Measurements from ENCODE around the gene GFY.
"Not testable (repeated sequence)": the region's sequence is repeated elsewhere in the genome, so short reads cannot be mapped to it uniquely, and the experiment has no call there.

Gene GFY

DNA sequence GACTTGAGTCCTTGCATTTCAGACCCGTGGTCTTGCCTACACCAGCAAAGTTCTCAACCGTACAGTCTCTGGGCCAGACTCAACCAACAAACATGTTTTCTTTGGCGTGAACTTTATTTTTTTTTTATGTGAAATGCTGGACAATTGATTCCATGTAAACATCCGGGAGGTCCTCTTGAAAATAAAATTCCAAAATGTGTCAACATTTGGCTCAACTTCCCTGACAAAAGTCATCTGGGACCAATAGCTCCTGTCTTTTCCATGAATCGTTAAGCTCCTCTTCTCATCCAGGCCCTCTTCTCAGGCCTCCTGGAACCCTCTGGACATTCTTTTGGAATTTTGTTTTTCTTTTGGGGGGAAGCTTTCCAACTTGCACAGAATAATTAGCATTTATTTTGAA, 30.6 kb downstream of the GFY start:
- no peak for DNase-seq
- in situ Hi-C loops (cut with HindIII; ENCODE audit: low pct_ligation_motif_present, low pct_unique_long_range_greater_than_20kb, low sequenced_read_pairs), result no loop called here

DNA sequence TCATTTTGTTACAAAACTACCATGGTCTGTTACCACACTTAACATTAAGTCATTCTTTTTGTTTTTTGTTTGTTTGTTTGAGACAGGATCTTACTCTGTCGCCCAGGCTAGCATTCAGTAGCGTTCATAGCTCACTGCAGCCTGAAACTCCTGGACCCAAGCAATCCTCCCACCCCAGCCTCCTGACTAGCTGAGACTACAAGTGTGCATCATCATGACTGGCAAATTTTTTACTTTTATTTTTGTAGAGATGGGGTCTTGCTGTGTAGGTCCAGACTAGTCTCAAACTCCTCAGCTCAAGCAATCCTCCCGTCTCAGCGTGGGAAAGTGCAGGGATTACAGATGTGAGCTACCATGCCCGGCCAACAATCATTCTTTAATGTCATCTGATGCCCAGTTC, 31.1 kb downstream of the GFY start:
- in situ Hi-C loops (cut with HindIII; ENCODE audit: low pct_ligation_motif_present, low pct_unique_long_range_greater_than_20kb, low sequenced_read_pairs), result no loop called here
- DNase-seq, result no peak

DNA sequence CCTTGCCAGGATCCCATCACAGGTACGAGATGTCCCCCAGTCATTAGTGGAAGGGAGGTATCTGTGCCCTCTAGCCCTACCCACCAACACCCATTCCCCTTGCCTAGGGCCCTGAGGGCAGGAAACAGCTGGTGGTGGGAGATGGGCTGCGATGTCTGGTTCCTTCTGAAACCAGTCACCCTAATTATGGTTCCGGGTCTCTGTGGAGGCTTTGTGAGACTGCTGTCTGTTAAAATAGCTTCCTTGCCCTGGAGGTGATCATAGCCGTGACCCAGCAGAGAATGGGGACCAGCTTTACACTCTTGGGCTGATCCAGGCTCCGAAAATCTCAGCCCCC, 33.3 kb downstream of the GFY start:
- in situ Hi-C loops (cut with HindIII; ENCODE audit: low pct_ligation_motif_present, low pct_unique_long_range_greater_than_20kb, low sequenced_read_pairs), result no loop called here
- no peak for DNase-seq

DNA sequence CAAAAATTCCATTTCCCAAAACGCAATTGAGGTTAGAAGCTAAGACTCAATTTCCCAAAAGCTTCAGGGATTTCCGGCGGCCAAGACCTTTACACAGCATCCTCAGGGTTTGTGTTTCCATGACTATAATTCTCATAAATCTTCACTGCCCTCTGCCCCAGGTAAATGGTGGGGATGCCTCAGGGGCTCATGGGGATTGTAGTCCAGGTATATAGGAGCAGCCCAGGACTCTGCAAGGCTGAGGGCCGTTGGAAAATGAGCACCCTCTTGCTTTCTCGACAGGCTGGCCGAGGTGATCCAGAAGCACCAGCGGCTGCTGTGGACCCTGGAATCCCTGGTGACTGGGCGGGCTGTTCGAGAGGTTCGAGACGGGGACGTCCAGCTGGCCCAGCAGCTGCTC, 34.2 kb downstream of the GFY start:
- in situ Hi-C loops (cut with HindIII; ENCODE audit: low pct_ligation_motif_present, low pct_unique_long_range_greater_than_20kb, low sequenced_read_pairs), result no loop called here

DNA sequence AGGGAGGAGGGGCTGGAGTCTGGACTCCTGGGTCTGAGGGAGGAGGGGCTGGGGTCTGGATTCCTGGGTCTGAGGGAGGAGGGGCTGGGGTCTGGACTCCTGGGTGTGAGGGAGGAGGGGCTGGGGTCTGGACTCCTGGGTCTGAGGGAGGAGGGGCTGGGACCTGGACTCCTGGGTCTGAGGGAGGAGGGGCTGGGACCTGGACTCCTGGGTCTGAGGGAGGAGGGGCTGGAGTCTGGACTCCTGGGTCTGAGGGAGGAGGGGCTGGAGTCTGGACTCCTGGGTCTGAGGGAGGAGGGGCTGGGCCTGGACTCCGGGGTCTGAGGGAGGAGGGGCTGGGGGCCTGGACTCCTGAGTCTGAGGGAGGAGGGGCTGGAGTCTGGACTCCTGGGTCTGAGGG, 35.9 kb downstream of the GFY start:
- DNase-seq; in situ Hi-C loops (cut with HindIII; ENCODE audit: low pct_ligation_motif_present, low pct_unique_long_range_greater_than_20kb, low sequenced_read_pairs): not testable (repeated sequence)

More for the DNA sequence above, 34.2 kb downstream of the GFY start:
- no peak for DNase-seq

DNA sequence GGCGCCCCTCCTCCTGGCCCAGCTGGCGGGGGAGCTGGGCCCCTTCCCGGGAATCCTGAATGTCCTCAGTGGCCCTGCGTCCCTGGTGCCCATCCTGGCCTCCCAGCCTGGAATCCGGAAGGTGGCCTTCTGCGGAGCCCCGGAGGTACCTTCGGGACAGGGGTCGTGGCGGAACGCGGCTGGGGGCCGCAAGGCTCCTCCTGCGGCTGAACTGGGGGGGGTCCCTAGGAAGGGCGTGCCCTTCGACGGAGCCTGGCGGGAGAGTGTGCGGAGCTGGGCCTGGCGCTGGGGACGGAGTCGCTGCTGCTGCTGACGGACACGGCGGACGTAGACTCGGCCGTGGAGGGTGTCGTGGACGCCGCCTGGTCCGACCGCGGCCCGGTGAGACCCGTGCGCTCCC, 36.5 kb downstream of the GFY start:
- DNase-seq, result no peak
- in situ Hi-C loops (cut with HindIII; ENCODE audit: low pct_ligation_motif_present, low pct_unique_long_range_greater_than_20kb, low sequenced_read_pairs), result no loop called here

DNA sequence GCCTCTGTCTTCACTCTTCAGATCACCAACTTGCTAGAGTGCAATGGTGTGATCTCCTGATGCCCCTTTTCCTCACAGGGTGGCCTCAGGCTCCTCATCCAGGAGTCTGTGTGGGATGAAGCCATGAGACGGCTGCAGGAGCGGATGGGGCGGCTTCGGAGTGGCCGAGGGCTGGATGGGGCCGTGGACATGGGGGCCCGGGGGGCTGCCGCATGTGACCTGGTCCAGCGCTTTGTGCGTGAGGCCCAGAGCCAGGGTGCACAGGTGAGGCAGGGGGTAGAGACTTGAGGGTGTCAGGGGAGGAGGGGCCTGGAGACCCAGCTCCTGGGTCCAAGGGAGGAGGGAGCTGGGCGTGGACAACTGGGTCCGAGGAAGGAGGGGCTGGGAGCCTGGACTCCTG, 37.3 kb downstream of the GFY start:
- in situ Hi-C loops (cut with HindIII; ENCODE audit: low pct_ligation_motif_present, low pct_unique_long_range_greater_than_20kb, low sequenced_read_pairs), result no loop called here
- no peak for DNase-seq

DNA sequence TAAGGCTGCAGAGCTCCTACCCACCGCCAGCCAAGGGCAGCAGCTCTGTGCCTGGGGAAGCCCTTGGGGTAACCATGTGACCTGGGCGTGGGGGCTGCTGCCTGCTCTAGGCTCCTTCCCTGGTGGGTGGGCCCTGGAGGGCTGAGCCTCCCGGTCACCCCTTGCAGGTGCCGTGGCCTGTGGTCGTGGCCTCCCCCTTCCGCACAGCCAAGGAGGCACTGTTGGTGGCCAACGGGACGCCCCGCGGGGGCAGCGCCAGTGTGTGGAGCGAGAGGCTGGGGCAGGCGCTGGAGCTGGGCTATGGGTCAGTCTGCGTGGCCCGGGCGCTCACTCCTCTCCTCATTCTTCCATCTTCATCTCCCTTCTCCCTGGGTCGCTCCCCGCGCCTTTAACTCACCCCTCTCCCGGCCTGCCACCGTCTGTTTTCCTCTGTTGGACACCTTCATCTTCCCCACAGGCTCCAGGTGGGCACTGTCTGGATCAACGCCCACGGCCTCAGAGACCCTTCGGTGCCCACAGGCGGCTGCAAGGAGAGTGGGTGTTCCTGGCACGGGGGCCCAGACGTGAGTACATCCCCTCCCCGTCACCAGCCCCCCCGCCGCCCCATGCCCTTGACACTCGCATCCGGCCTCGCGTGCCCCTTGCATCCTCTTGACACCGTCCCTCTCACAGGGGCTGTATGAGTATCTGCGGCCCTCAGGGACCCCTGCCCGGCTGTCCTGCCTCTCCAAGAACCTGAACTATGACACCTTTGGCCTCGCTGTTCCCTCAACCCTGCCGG, 39.0 kb downstream of the GFY start:
- no peak for DNase-seq
- in situ Hi-C loops (cut with HindIII; ENCODE audit: low pct_ligation_motif_present, low pct_unique_long_range_greater_than_20kb, low sequenced_read_pairs), result no loop called here

DNA sequence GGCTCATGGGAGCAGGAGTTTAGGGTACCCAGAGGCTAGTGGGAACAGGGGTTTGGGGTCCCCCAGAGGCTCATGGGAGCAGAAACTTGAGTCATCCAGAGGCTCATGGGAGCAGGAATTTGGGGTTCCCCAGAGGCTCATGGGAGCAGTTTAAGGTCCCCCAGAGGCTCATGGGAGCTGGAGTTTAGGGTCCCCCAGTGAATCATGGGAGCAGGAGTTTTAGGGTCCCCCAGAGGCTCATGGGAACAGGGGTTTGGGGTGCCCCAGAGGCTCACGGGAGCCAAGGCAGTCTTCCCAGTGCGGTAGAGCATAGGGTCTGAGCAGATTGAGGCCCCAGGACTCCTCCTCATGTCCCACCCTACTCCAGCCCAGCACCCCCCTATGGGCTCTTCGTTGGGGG, 40.2 kb downstream of the GFY start:
- in situ Hi-C loops (cut with HindIII; ENCODE audit: low pct_ligation_motif_present, low pct_unique_long_range_greater_than_20kb, low sequenced_read_pairs), result no loop called here
- DNase-seq, result no peak

DNA sequence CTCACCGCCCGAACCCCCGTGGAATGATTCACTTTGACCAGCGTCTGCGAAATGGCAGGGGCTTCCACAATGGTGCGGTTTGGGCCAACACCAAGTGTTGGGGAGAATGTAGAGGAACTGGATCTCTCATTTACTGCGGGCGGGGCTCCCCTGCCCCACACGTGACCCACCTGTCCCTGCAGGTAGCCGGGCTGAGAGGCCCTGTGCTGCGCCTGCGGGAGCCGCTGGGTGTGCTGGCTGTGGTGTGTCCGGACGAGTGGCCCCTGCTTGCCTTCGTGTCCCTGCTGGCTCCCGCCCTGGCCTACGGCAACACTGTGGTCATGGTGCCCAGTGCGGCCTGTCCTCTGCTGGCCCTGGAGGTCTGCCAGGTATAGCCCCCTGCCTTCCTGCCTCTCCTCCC, 43.0 kb downstream of the GFY start:
- in situ Hi-C loops (cut with HindIII; ENCODE audit: low pct_ligation_motif_present, low pct_unique_long_range_greater_than_20kb, low sequenced_read_pairs), result no loop called here
- no peak for DNase-seq

DNA sequence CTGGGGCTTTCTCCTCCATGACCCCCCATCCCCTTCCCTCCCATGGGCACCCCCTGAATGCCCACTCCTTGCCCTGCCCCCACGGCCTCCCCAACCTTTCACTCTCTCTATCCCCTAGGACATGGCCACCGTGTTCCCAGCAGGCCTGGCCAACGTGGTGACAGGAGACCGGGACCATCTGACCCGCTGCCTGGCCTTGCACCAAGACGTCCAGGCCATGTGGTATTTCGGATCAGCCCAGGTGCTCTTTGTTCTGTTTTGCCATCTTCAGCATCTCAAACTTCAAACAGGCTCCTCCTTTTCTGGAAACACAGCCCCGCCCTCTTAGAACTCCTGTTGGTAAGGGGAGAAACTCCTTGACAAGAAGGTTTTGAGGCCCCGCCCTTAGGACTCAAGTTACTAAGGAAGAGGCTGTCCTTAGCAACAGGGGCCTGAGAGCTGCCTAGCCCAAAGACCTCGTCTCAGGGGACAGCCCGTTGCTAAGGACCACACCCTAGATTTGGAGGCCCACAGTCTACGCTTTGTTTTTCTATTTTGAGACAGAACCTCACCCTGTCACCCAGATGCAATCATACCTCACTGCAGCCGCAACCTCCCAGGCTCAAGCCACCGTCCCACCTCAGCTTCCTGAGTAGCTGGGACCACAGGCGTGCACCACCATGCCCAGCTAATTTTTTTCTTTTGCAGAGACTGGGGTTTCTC, 43.7 kb downstream of the GFY start:
- DNase-seq, result no peak
- in situ Hi-C loops (cut with HindIII; ENCODE audit: low pct_ligation_motif_present, low pct_unique_long_range_greater_than_20kb, low sequenced_read_pairs), result no loop called here

DNA sequence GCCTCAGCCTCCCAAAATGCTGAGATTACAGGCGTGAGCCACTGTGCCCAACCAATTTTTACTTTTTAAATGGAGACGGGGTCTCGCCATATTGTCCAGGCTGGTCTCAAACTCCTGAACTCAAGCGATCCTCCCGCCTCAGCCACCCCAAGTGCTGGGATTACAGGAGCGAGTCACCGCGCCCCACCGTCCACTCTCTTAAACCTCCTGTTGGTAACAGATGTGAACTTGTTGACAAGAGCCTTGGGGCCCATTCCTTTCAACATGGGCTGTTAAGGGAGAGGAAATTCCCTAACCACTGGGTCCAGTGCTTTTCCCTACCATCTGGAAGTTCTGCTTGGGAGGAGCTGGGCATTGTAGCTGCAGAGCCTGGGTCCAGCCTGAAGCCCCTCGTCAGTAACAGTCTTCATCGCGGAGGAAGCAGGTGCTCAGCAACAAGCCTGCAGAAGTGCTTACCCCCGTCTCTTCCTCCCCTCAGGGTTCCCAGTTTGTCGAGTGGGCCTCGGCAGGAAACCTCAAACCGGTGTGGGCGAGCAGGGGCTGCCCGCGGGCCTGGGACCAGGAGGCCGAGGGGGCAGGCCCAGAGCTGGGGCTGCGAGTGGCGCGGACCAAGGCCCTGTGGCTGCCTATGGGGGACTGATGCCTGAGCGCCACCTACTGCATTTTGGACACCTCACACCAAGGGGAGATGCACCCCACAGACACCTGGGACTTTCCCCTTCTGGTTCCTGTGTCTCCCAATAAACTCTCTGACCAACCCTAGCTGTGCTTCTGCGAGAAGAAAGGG, 44.8 kb downstream of the GFY start:
- DNase-seq, result no peak
- in situ Hi-C loops (cut with HindIII; ENCODE audit: low pct_ligation_motif_present, low pct_unique_long_range_greater_than_20kb, low sequenced_read_pairs), result no loop called here

DNA sequence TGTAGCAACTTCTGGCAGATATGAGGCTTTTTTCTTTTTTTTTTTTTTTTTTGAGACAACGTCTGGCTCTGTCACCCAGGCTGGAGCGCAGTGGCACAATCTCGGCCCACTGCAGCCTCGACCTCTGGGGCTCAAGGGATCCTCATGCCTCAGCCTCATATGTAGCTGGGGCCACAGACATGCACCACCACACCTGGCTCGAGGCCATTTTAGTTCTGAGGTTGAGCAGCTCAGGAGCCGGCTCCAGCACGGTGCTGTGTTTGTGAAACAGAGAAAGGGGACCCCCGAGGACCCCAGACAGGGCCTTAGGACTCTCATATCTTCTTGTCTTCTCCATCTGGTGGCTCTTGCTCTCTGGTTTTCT, 45.4 kb downstream of the GFY start:
- in situ Hi-C loops (cut with HindIII; ENCODE audit: low pct_ligation_motif_present, low pct_unique_long_range_greater_than_20kb, low sequenced_read_pairs), result no loop called here
- no peak for DNase-seq

DNA sequence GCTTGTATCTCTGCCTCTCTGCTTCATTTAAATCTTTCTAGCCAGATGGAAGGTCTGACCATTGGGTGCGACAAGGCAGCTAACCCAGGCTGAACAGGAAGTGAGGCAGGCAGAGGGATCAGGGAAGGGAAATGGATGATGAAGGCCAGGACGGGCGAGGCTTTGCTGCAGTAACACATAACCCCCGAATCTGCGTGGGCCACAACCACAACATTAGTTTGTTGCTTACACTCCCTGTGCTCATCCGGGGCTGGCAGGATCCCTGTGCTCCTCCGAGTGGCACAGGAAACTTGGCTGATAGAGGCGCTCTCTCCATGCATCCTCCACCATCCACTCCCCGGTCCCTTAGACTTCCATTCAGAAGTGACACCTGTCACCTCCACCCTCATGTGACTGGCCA, 47.7 kb downstream of the GFY start:
- in situ Hi-C loops (cut with HindIII; ENCODE audit: low pct_ligation_motif_present, low pct_unique_long_range_greater_than_20kb, low sequenced_read_pairs), result no loop called here
- no peak for DNase-seq

DNA sequence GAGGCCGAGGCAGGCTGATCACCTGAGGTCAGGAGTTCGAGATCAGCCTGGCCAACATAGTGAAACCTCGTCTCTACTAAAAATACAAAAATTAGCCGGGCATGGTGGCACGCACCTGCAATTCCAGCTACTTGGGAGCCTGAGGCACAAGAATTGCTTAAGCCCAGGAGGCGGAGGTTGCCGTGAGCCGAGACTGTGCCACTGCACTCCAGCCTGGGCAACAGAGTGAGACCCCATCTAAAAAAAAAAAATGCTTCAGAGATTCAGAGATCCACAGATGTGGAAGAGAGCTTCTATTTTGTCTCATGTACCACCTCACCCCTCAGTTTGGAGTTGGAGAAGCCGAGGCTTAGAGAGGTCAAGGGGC, 48.3 kb downstream of the GFY start:
- in situ Hi-C loops (cut with HindIII; ENCODE audit: low pct_ligation_motif_present, low pct_unique_long_range_greater_than_20kb, low sequenced_read_pairs); DNase-seq: not testable (repeated sequence)

DNA sequence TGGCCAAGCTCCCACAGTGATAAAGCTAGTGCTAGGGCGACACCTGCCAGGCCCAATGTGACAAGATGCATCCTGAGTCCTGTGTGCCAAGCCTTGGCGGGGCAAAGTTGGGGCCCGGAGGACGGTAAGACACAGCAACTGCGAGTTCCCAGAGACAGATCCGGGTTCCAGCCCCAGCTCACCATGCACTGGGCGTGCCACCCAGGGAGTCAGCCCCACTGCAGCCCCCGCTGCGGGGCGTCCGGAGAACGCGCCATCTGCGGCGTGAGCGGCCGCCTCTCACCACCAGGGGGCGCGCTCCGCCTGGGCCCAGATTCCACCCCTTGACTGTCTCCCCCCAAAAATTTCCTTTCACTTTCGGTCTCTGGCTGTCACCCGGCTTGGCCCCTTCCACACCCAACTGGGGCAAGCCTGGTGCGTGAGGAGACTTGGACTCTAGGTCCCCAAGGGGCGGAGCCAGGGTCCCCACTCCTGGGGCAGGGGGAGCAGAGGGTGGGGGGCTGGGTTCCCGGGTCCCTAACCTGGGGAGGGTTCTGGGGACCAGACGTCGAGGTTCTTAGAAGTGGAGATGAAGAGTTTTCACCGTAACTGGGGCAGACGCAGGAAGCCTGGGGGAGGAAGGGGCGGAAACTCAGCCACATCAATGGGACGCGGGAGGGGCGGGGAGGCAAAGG, 48.8 kb downstream of the GFY start, which contains the start of gene FLT3LG:
Gene FLT3LG, plus strand, starts transcription at position 348 of the 674 bp plus-strand sequence. CDS start 425 bp downstream, outside the sequence.
- in situ Hi-C loops (cut with HindIII; ENCODE audit: low pct_ligation_motif_present, low pct_unique_long_range_greater_than_20kb, low sequenced_read_pairs), result no loop called here
- DNase-seq, result peak; percentile 76

DNA sequence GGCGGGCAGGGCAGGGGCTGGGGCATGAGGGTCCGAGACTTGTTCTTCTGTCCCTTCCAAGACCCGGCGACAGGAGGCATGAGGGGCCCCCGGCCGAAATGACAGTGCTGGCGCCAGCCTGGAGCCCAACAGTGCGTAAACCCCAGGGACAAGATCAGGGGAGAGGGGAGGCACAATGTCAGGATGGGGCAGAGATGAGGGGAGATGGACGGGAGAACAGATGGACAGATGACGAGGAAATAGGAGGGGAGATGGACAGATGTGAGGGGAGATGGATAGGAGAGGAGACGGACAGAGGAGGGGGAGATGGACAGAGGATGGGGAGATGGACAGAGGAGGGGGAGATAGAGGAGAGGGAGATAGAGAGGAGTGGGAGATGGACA, 49.3 kb downstream of the GFY start:
- DNase-seq, result no peak
- in situ Hi-C loops (cut with HindIII; ENCODE audit: low pct_ligation_motif_present, low pct_unique_long_range_greater_than_20kb, low sequenced_read_pairs), result no loop called here

DNA sequence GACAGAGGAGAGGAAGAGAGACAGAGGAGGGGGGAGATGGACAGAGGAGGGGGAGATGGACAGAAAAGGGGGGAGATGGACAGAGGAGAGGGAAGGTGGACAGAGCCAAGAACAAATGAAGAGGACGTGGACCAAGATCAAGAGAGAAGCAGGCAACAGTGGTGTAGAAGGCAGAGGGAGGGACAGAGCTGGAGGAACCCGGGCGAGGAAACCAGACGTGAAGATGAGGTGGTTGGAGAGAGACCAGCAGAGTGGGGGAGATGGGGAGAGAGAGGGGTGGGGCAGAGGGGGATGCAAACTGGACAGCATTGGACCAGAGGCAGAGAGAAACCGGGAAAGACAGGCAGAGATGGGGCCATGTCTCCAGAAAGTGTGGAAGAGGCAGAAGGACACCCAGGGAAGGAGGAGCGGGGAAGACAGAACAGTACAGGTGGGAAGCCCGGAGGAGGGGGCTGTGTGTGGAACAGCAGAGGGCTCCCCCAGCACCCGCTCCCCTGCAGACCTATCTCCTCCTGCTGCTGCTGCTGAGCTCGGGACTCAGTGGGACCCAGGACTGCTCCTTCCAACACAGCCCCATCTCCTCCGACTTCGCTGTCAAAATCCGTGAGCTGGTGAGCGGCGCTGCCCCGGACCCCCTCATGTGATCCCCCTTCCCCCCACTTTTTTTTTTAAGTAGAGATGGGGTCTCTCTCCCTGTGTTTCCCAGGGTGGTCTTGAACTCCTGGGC, 50.2 kb downstream of the GFY start:
- in situ Hi-C loops (cut with HindIII; ENCODE audit: low pct_ligation_motif_present, low pct_unique_long_range_greater_than_20kb, low sequenced_read_pairs), result no loop called here
- DNase-seq, result no peak
